Keratinocyte (primary cell): ENCODE measurements around the gene ACTR3. TPM values are rescaled to one million over a fixed set of nuclear protein-coding genes. Genes with fewer than 3 reads are reported as not detected.

Experiments used
- DNase-seq: peaks from one replicate; pipeline ENCODE4 v3.0.0-alpha.2; 2011; ENCODE audit warnings: low read depth, missing footprints, low spot score
- FAIRE-seq: peaks from 2 replicates; lab custom pipeline; 2011; peaks lifted over from hg19 to GRCh38; lab: Jason Lieb, UNC
- H2AFZ ChIP-seq: 2 replicates; pipeline ENCODE4 v1.6.0; 2012; ENCODE audit warnings: low read length, control low read depth, inconsistent platforms; ENCODE audit not compliant: control insufficient read depth
- H3K27ac ChIP-seq: 2 replicates; pipeline ENCODE4 v1.5.1; 2011; ENCODE audit warnings: low read length; ENCODE audit not compliant: control insufficient read depth, insufficient read depth
- H3K27me3 ChIP-seq: 3 replicates; pipeline ENCODE4 v1.6.0; 2011; ENCODE audit warnings: low read length; ENCODE audit not compliant: control insufficient read depth, insufficient read depth; ENCODE audit errors: extremely low read depth
- H3K36me3 ChIP-seq, 2 experiments: 2 replicates in 1 of 2; 3 replicates in 1 of 2; pipeline ENCODE4 v1.5.1; 2011; ENCODE audit warnings: low read length in 2 of 2, mild to moderate bottlenecking in 1 of 2; ENCODE audit not compliant: control insufficient read depth in 2 of 2, insufficient read depth in 2 of 2; ENCODE audit errors: extremely low read depth in 1 of 2
- H3K4me1 ChIP-seq: 3 replicates; pipeline ENCODE4 v1.5.1; 2011; ENCODE audit warnings: low read length; ENCODE audit not compliant: control insufficient read depth, insufficient read depth; ENCODE audit errors: extremely low read depth
- H3K4me2 ChIP-seq: 3 replicates; pipeline ENCODE4 v1.6.0; 2011; ENCODE audit warnings: low read depth, low read length; ENCODE audit not compliant: control insufficient read depth, insufficient read depth; ENCODE audit errors: extremely low read depth
- H3K4me3 ChIP-seq, 3 experiments: fragments of 200-600 bp in 1 of 3; sonication (generic) in 1 of 3; 2 replicates in 2 of 3; 3 replicates in 1 of 3; pipeline ENCODE4 v1.5.1; 2011 to 2016; ENCODE audit warnings: low read length in 3 of 3, mild to moderate bottlenecking in 3 of 3, control low read depth in 2 of 3, inconsistent platforms in 1 of 3, low read depth in 1 of 3, mixed read lengths in 1 of 3, mixed run types in 1 of 3, moderate library complexity in 1 of 3; ENCODE audit not compliant: control insufficient read depth in 2 of 3, insufficient read depth in 2 of 3; ENCODE audit errors: extremely low read depth in 1 of 3
- H3K79me2 ChIP-seq: 2 replicates; pipeline ENCODE4 v1.6.0; 2012; ENCODE audit warnings: low read length; ENCODE audit not compliant: control insufficient read depth, insufficient read depth
- H3K9ac ChIP-seq: 3 replicates; pipeline ENCODE4 v1.6.0; 2011; ENCODE audit warnings: low read length; ENCODE audit not compliant: control insufficient read depth, insufficient read depth; ENCODE audit errors: extremely low read depth
- H3K9me1 ChIP-seq: 3 replicates; pipeline ENCODE4 v1.6.0; 2011; ENCODE audit warnings: low read length; ENCODE audit not compliant: control insufficient read depth, insufficient read depth; ENCODE audit errors: extremely low read depth
- H3K9me3 ChIP-seq: 2 replicates; pipeline ENCODE4 v1.5.1; 2012; ENCODE audit warnings: low read depth, low read length; ENCODE audit not compliant: control insufficient read depth
- H4K20me1 ChIP-seq: 3 replicates; pipeline ENCODE4 v1.6.0; 2011; ENCODE audit warnings: low read length; ENCODE audit not compliant: control insufficient read depth, insufficient read depth; ENCODE audit errors: extremely low read depth
- EZH2 ChIP-seq: IDR thresholded peaks from one replicate; pipeline ENCODE4 v1.6.1; 2012; ENCODE audit warnings: inconsistent platforms, mild to moderate bottlenecking, low read length, moderate library complexity
- dilution Hi-C: fragments of 300-500 bp; cut with MboI; formaldehyde crosslinking; loops from one replicate; pipeline ENCODE4 v1.7.0; 2020; ENCODE audit warnings: low sequenced_read_pairs; ENCODE audit not compliant: extremely low pct_ligation_motif_present
- polyA plus RNA-seq, 5 experiments: library from polyadenylated mRNA; depleted of rRNA in 3 of 5; stranded (reverse) in 3 of 5; stranded (forward) in 1 of 5; unstranded in 1 of 5; fragments of >200 nt; gene quantifications; 1 replicate in 1 of 5; 2 replicates in 3 of 5; 3 replicates in 1 of 5; pipeline versions ENCODE4 v1.2.1 to v1.2.3, GENCODE V29; 2011 to 2012; ENCODE audit warnings: missing spikeins in 2 of 5, low read depth in 1 of 5, low replicate concordance in 1 of 5
- TF ChIP-seq, protein P1 (sequence below), 3 experiments: IDR thresholded peaks in 1 of 3; conservative IDR thresholded peaks in 1 of 3; optimal IDR thresholded peaks in 1 of 3; 2 replicates in 2 of 3; 3 replicates in 1 of 3; pipeline versions ENCODE3 to v1.5.1; 2011; ENCODE audit warnings: low read length in 3 of 3, mild to moderate bottlenecking in 3 of 3, moderate library complexity in 2 of 3, control low read depth in 1 of 3, inconsistent platforms in 1 of 3; ENCODE audit not compliant: insufficient read depth in 2 of 3; ENCODE audit errors: extremely low read depth in 1 of 3

ACTR3 gene
- polyA plus RNA-seq, 1 donor (not counting 4 experiments of a cell fraction or from before 2014, with no cell fraction given): 340 TPM

DNA sequence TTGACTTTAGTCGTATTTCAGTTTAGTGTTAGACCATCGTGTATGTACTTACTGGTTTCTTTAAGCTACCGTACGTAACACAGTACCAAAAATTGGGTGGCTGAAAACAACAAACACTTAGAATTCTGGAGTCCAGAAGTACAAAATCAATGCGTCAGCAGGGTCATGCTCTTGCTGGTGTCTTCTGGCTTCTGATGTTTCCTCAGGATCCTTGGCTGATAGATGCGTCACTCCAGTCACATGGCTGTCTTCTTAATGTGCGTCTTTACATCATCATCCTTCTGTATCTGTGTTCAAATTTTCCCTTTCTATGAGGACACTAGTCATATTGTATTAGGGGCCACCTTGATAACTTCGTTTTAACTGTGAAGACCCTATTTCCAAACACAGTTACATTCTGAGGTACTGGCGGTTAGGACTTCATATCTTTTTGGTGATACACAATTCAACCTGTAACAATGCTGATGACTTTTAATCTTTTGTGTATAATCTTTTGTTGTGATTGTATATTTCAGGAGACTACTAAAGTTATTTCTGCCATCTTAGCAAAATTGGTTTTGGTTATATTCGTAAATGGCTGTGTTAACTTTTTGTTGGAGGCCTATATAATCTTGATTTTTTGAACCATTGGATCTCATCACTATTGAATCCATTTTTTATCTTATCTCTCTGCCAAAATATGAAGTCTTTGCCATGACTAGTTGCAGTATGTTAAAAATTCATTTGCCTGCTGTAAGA lies 25.4 kb downstream of the ACTR3 start:
- Histone ChIP-seq H3K27ac (no peak overlapping the region), H3K4me1 (no peaks in the 10 kb centered on the region), H3K9me1 (no peaks in the 10 kb centered on the region), H3K9me3 (no peaks in the 10 kb centered on the region), H3K27me3 (no peaks in the 10 kb centered on the region), H3K79me2 (peaks cover 93% of the 10 kb centered on the region), H2AFZ (no peak overlapping the region), H3K9ac (no peak overlapping the region), H3K4me3 (no peak overlapping the region), H3K4me2 (no peak overlapping the region), H3K36me3 (peaks cover 8 to 10% of the 10 kb centered on the region in 2 experiments), H4K20me1 (peaks cover 18% of the 10 kb centered on the region)
- dilution Hi-C loops: no loop called here
- TF ChIP-seq, protein P1, sequence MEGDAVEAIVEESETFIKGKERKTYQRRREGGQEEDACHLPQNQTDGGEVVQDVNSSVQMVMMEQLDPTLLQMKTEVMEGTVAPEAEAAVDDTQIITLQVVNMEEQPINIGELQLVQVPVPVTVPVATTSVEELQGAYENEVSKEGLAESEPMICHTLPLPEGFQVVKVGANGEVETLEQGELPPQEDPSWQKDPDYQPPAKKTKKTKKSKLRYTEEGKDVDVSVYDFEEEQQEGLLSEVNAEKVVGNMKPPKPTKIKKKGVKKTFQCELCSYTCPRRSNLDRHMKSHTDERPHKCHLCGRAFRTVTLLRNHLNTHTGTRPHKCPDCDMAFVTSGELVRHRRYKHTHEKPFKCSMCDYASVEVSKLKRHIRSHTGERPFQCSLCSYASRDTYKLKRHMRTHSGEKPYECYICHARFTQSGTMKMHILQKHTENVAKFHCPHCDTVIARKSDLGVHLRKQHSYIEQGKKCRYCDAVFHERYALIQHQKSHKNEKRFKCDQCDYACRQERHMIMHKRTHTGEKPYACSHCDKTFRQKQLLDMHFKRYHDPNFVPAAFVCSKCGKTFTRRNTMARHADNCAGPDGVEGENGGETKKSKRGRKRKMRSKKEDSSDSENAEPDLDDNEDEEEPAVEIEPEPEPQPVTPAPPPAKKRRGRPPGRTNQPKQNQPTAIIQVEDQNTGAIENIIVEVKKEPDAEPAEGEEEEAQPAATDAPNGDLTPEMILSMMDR (optimal IDR thresholded peaks at IDR 0.05 in 1 of 3, IDR thresholded peaks at IDR 0.05 in 1 of 3, conservative IDR thresholded peaks at IDR 0.05 in 1 of 3; ENCODE audit: extremely low read depth in 1 of 3, insufficient read depth in 2 of 3, low read length in 3 of 3): no peak
- no peak for TF ChIP-seq EZH2
- DNase-seq (no peak), FAIRE-seq (no peak)

DNA sequence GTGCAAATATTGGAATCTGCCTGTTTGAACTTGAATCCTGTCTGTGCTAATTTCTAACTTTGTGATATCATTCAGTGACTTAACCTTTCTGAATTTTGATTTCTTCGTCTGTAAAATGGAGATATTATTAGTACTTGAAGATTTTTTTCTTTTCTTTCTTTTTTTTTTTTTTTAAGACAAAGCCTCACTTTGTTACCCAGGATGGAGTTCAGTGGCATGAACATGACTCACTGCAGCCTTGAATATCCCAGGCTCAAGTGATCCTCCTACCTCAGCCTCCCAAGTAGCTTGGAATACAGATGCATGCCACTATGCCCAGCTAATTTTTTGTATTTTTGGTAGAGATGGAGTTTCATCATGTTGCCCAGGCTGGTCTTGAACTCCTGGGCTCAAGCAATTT lies 28.3 kb downstream of the ACTR3 start:
- dilution Hi-C loops: no loop called here
- no peaks in the 10 kb centered on the region for H3K4me1 ChIP-seq
- no peaks in the 10 kb centered on the region for H3K27me3 ChIP-seq
- H2AFZ ChIP-seq: no peak overlapping the region
- H3K36me3 ChIP-seq: peaks cover 10% of the 10 kb centered on the region in 2 experiments
- no peak overlapping the region for H3K27ac ChIP-seq
- TF ChIP-seq EZH2: no peak
- TF ChIP-seq, protein P1 (optimal IDR thresholded peaks at IDR 0.05 in 1 of 3, IDR thresholded peaks at IDR 0.05 in 1 of 3, conservative IDR thresholded peaks at IDR 0.05 in 1 of 3; ENCODE audit: extremely low read depth in 1 of 3, insufficient read depth in 2 of 3, low read length in 3 of 3): no peak
- FAIRE-seq (no peak), DNase-seq (no peak)
- H3K9me3 ChIP-seq: no peaks in the 10 kb centered on the region
- H4K20me1 ChIP-seq: peaks cover 10% of the 10 kb centered on the region
- H3K79me2 ChIP-seq: peaks cover 92% of the 10 kb centered on the region
- no peak overlapping the region for H3K4me3 ChIP-seq
- H3K9me1 ChIP-seq: peaks cover 3% of the 10 kb centered on the region
- no peak overlapping the region for H3K9ac ChIP-seq
- no peak overlapping the region for H3K4me2 ChIP-seq
